22Rv1 (cell line): ENCODE measurements around the gene LHPP.

Experiments
- H3K27ac ChIP-seq: fragments of 450-650 bp; 2 replicates; pipeline ENCODE4 v1.5.1; 2017
- ZFX ChIP-seq: fragments of 450-650 bp; IDR thresholded peaks from 2 replicates; pipeline ENCODE4 v1.6.1; 2017; ENCODE audit warnings: antibody characterized with exemption, borderline replicate concordance
- TF ChIP-seq, protein P1 (sequence below): fragments of 450-650 bp; IDR thresholded peaks from 2 replicates; pipeline ENCODE4 v1.5.1; 2017; ENCODE audit warnings: mild to moderate bottlenecking

Gene LHPP

GRCh38 chr10:124493214-124493882, 31.7 kb downstream of the LHPP start:
- TF ChIP-seq, protein P1, sequence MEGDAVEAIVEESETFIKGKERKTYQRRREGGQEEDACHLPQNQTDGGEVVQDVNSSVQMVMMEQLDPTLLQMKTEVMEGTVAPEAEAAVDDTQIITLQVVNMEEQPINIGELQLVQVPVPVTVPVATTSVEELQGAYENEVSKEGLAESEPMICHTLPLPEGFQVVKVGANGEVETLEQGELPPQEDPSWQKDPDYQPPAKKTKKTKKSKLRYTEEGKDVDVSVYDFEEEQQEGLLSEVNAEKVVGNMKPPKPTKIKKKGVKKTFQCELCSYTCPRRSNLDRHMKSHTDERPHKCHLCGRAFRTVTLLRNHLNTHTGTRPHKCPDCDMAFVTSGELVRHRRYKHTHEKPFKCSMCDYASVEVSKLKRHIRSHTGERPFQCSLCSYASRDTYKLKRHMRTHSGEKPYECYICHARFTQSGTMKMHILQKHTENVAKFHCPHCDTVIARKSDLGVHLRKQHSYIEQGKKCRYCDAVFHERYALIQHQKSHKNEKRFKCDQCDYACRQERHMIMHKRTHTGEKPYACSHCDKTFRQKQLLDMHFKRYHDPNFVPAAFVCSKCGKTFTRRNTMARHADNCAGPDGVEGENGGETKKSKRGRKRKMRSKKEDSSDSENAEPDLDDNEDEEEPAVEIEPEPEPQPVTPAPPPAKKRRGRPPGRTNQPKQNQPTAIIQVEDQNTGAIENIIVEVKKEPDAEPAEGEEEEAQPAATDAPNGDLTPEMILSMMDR, result no peak
- TF ChIP-seq ZFX, result no peak
- no peak overlapping the region for H3K27ac ChIP-seq

GRCh38 chr10:124494046-124494807, 32.6 kb downstream of the LHPP start:
- no peak for TF ChIP-seq ZFX
- TF ChIP-seq, protein P1, result no peak

GRCh38 chr10:124495162-124495561, 33.5 kb downstream of the LHPP start:
- TF ChIP-seq, protein P1, result no peak
- TF ChIP-seq ZFX, result no peak

More at GRCh38 chr10:124494046-124494807, 32.6 kb downstream of the LHPP start:
- H3K27ac ChIP-seq, result no peak overlapping the region

GRCh38 chr10:124495725-124496124, 34.1 kb downstream of the LHPP start:
- no peak overlapping the region for H3K27ac ChIP-seq
- TF ChIP-seq ZFX, result no peak
- TF ChIP-seq, protein P1, result no peak

More at GRCh38 chr10:124495162-124495561, 33.5 kb downstream of the LHPP start:
- no peak overlapping the region for H3K27ac ChIP-seq

DNA sequence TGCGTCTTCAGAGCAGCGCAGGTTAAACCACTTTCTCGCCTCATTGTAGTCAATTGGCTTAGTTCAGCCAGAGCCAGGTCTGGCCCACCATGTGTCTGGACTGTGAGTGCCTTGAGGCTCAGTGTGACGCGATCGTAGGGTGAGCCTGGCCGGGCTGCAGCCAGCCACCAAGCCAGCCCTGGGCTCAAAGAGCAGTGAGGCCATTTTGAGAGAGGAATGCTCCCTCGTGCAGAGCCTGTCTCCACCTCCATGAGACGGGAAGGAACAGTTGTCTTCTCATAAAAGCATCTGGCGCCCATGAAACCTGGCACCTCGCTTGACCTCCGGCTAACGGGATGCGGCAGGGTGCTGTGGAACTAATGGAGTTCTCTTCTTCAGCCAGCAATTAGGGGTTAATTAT, 34.5 kb downstream of the LHPP start:
- no peak overlapping the region for H3K27ac ChIP-seq
- TF ChIP-seq ZFX, result no peak
- TF ChIP-seq, protein P1, result no peak

GRCh38 chr10:124496620-124497019, 35.0 kb downstream of the LHPP start:
- H3K27ac ChIP-seq, result no peak overlapping the region
- no peak for TF ChIP-seq ZFX
- TF ChIP-seq, protein P1, result no peak
